NOMO-1 (cell line): ENCODE results near the gene FIG4.

ENCODE experiments used
- DNase-seq, 2 experiments: peaks; one replicate each; lab custom pipeline; 2025; ENCODE audit not compliant: unreplicated experiment in 2 of 2; lab: John Stamatoyannopoulos, UW

Gene FIG4

DNA sequence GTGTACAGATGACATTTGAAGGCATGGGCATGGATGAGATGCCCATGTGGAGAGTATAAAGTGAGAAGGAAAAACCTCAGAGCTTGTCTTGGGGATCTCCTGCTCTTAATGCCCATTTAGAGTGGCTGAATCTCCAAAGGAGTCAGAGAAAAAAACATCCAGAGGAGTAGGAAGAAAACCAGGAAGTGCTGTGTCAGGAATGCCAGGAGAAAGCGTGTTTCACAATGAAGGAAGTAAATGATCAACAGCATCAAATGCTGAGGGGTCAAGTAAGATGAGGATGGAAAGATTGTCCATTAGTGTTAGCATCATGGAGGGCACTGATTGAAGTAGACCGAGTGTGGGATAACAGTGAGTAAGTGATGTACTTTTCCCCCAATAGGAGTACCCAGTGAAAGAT, 56.1 kb downstream of the FIG4 start:
- no peak for DNase-seq

DNA sequence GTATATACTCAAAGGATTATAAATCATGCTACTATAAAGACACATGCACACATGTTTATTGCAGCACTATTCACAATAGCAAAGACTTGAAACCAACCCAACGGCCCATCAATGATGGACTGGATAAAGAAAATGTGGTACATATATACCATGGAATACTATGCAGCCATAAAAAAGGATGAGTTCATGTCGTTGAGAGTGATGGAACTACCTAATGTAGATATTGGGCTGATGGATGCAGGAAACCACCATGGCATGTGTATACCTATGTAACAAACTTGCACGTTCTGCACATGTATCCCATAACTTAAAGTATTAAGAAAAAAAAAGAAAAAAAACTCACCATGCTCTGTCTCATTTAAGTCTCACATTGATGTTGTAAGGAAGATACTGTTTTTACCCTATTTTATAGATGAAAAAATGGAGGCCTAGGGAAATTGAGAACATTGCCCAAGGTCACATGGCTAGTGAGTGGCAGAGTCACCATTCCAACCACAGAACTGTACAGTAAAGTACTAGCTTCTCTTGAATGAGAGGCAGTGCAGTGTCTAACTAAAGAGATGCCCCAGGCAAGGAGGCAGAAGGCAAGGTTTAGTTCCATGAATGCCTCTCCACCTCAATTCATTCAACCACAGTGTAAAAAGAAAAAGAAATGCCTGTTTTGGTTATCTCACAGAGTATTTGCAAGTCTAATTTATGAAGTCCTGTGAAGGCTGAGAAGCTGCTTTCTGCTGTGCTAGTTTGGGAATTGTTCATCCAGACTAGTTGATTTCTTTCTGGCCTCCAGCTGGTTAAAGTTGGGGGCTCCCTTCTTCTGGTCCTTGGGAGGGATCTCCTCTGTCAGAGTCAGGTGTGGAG, 68.2 kb downstream of the FIG4 start:
- DNase-seq, result no peak

DNA sequence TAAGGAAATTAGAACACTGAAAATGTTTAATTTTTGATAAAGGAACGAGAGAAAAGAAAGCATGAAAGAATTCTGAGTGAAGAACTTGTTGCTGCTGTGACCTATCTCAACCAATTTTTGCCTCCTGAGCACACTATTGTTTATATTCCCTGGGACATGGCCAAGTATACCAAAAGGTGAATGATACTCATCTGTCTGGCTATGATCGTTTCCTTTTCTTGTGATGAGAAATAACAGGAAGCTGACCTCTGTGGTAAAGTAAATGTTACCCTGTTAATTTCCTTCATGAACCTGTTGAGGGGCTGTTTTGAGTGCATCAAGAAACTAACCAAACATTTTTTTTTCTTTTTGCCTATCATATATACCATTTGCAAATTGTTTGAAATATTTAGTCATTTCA, 69.1 kb downstream of the FIG4 start:
- DNase-seq, result no peak

DNA sequence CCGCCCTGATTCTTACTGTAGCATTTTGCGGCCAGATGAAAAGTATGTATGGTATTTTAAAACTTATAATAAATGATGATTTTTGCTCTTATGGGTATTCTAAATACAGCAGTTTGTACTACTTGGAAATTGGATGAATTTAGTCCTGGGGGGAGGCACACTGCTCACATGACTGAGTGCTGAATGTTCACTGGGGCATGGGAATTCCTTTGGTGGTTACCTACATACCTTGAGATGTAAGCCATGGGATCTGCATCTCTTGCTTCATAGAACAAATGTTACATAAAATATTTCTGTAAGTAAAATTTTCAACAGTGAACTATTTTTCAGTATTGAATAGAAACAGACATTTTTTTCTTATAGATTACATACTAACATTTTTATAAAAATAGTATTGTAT, 71.1 kb downstream of the FIG4 start:
- DNase-seq, result no peak

DNA sequence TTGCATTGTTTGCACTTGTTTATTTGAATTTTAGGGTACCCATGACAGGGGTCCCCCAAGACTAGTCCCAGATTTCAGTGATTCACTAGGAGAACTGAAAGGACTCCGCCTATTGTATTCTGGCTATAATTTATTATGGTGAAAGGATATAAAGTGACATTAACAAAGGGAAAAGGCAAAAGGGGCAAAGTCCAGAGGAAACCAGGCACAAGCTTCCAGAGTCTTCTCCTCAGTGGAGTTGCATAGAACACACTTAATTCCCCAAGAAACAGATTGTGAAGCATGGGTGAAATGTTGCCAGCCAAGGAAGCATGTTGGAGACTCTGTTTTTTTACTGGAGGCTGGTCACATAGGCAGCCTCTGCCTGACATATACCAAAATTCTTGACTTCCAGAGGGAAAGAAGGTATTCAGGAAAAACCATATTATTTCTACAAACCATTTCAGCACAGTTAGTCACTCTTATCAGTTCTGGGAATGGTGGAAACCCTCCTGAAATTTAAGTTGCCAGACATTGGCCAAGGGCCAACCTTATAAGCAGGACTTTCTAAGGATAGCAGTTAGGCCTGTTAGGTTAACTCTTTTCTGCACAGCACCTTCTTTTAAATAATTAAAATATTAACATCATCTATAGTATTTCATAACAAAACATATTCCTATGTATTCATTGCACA, 71.8 kb downstream of the FIG4 start:
- DNase-seq, result no peak

DNA sequence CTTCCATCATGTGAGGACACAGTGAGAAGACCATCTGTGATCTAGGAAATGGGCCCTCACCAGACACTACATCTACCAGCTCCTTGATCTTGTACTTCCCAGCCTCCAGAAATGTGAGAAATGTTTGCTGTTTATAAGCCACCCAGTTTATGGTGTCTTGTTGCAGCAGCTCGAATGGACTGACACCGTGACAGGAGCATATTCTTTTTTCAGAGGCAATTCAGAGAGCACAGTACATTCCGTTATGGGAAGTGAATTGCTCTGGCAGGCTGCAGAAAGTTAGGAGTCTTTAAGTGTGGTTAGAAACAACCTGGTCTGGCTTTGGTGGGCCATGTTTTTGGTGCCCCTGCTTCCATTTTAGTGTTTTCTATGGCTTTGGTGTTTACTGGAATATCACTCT, 75.1 kb downstream of the FIG4 start:
- no peak for DNase-seq

DNA sequence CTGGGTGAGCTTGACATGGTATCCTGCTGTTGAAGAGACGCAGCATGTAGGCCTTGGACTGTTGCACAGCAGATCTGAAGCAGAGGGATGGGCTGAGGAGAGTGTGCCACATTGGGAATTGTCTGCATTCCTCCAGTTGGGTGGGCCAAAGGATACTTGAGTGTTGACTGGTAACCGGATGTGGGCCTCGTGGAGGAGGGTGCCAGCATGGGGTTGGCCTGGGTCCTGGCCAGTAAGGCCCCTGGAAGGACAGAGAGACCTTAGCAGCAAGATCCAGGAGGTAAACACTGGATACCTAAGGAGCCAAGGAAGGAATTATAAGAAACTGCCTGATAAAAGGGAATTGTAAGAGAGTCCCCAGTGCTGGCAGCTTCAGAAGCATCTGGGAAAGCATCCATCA, 76.9 kb downstream of the FIG4 start:
- no peak for DNase-seq

DNA sequence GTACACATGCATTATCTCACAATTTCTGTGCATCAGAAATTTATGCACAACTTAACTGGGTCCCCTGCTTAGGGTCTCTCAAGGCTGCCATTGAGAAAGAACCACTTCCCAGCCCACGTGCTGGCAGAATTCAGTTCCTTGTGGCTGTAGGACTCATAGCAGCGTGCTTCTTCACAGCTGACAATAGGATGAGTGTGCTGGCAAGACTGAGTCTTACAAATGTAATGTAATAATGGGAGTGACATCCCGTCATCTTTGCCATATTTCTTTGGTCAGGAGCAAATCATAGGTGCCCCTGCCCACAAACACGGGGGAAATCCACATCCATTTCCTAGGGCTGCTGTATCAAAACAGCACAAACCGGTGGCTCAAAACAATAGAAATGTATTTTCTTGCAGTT, 77.4 kb downstream of the FIG4 start:
- no peak for DNase-seq

DNA sequence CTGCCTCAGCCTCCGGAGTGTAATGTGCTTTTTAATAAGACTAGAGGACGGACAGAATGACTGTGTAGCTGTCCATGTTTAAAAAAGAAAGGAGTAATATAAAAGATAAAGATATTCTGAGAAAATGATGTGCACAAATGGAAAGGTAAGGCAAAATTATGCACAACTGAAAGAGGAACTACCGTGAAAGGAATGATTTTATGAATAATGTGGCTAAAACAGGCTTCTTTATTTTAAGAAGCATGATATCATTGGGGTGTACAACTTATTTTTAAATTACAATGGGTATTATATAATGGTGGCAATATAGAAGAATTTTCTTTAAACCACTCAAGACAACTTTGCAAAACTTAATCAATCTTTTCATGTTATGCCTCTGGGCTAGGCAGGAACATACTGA, 78.1 kb downstream of the FIG4 start:
- DNase-seq, result no peak

DNA sequence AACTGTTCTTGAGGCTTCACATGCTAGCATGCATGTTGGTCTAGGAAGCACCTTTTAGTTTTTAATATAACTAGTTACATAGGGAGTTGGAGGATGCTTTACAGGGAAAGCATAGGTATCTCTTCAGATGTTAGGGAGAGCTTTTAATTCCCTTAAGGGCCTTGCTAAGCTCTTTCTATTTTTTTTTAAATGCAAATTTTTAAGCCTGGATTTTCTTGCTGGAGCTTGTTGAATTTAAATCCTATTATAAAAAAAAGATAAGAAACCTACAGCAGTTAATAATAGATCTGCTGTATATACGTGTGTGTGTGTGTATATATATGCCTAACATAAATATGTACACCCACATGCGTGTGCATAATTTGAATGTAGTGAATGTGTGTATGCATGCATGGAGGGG, 79.0 kb downstream of the FIG4 start:
- no peak for DNase-seq

DNA sequence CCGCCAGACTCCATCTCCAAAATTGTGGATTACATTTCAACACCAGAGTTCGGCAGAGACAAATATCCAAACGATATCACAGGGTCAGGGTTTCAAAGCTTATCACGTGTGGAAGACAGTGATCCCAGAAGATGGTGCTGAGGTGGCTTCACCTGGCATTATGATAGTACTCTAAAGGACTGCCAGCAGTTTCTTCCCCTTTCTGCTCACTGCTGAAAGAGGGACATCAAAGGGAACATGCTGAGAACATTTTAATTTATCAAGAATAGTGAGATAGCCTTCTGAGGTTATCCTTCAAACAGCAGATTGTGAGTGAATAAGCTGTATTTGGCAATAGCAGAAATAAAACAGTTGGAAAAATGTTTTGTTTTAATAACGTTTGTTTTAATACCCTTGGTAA, 79.7 kb downstream of the FIG4 start:
- DNase-seq, result peak in 1 of 2 experiments; percentile 30

DNA sequence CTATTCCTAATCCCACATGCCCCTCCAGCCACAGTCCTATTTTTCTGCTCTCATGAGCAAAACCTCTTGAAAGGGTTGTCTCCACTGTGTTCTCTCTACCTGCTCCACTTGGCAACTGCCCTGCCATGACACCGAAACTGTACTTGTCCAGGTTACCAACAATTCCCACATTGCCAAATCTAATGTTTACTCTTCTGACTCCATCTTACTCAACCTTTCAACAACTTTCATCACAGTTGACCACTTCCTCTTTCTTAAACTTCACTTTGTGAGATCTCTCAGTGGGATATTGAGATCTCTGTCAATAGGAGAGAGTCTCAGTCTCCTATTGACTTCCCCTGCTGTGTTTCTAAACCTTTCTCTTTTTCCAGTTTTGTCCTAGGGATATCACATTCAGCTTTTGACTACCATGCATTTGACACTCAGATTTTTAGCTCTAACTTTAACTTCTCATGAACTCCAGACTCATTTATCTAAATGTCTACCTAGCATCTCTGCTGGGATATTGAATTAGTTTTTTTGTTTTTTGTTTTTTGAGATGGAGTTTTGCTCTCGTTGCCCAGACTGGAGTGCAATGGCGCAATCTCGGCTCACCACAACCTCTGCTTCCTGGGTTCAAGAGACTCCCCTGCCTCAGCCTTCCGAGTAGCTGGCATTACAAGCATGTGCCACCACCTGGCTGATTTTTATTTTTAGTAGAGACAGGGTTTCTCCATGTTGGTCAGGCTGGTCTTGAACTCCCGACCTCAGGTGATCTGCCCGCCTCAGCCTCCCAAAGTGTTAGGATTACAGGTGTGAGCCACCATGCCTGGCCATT, 81.1 kb downstream of the FIG4 start:
- DNase-seq, result peak; percentile 39 to 78

DNA sequence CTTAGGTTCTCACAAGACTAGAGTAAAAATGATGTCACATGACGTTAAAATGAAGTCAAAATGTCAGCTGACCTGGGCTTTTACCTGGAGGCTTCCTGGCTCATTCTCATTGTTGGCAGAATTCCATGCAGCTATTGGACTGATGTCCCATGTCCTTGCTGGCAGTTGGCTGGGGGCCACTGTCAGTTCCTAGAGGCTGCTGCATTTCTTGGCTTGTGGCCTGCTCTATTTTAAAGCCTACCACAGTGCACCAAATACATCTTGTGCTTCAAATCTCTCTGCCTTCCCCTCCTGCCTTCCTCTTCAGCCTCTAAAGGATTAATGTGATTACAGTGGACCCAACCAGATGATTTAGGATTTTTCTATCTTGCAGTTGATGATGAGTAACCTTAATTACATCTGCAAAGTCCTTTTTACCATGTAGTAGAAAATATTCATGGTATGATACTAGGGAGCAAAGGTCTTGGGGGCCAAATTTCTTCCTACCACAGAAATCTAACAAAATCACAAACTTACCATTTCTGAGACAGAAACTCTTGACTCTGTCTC, 81.9 kb downstream of the FIG4 start:
- no peak for DNase-seq

DNA sequence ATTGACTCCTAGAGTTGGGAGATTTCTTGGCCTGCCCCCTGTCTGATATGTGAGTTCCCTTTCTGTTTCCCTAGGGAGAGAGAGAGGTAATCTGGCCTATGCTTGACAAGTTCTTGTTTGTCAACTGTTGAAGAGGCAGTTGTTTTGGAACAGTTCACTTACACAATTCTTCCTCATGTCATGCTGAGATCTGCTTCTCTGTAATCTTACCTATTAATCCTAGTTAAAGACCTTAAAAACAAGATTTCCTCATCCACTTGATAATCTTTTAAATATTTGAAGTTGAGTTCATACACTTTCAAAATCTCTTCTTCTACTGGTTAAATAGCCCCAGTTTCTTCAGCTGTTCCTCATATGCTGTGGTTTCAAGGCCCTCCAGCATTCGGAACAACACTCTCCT, 89.9 kb downstream of the FIG4 start:
- no peak for DNase-seq

DNA sequence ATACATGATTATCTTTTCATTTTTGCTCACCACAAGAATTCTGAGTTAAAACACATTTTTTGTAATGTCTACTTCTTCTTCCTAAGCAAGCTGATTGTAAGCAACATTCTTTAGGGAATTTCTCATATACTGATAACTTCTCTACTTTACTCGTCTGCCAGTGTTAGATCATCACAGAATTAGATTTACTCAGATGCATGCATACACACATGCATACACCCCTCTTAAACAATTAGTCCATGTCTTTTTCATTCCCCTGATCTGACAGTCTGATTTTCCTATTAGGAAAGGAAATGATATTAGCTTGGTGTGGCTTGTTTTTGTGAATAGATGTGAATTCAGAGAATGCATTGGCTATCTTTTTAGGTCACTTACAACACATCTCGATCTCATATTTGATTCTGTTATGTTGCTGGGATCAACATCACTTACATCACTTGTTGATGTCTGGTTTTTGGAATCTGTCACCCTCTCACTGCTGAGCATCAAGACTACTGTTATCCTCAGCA, 91.4 kb downstream of the FIG4 start:
- no peak for DNase-seq

DNA sequence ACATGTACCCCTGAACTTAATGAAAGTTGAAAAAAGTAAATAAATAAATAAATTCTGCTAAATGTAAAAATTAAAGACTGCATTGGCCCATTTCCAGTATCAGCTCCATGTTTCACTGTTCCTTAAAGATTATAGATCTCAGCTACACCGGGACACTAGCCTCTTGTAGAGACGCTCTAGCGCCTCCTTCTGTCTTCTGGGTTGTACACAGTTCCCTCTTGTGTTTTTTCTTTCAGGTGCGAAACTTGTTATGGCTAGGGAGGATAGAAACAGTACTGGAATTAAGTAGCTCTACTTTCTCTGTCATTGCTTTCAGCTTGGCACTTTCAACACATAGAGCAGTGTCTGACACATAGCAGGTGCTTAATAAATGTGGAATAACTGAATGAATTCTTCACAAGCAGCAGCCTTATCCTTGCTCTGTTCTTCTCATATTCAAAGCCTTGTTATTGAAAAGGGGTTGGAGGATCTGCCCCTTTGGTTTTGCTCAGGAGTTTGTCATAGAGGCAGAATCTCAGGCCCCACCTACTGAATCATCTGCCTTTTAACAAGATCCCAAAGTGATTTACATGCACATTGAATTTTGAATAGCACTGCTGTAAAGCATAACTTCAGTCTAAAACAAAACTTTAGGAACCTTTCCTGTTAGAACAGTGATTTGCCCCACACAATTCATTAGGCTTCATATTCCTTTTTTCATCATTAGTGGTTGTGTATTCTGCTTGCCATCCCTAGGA, 92.3 kb downstream of the FIG4 start:
- peak; percentile 10 to 20 for DNase-seq

DNA sequence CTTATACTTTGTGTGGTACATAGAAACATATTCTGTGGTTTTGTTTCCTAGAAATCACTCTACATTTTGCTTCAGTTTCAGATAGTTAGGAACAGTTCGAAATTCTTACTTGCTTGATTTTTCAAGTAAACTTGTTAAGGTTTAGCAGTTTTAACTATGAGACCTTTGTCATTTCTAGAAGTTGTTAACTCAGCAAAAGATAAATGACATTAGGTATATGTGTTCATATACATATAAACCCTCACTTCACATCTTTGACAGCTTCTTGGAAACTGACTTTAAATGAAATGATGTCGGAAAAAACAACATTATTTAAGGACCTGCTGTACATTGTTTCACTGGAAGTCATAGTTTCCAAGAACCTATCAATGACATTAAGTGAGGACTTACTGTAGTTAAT, 96.2 kb downstream of the FIG4 start:
- DNase-seq, result no peak

DNA sequence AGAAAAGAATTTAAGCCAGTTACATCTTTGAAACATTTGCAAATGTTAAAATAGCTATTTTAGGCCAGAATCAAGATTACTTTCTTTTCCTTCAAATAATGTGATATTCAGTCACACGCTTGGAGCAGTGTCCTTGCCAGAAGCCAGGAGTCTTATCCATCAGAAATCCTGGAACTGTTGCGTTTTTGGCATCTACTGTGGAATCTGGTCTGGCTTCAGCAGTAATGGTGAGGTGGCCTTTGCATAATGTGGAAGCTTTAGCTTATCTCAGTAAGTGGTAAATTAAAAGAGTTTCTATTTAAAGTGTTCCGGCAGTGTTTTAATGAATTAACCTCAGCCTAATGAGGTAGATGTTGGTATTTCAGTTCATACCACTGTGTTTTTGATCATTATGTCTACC, 97.6 kb downstream of the FIG4 start:
- DNase-seq, result no peak

DNA sequence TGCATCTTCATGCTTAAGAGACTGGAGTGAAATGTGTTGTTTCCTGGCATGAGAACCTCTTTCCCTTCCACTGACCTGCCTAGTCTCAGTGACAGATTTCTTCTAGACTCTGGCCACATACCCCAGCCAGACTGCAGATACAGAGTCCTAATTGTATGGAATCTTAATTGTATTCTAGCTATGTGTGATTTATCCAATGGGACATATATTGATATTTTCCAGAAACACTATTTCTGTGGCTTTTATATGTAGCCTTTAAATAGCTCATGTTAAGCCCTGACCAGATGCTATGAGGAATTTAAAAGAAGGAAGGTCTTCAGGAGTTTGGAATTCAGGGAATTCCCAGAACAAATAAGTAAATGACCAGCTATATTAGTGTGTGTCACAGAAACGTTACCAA, 99.0 kb downstream of the FIG4 start:
- DNase-seq, result no peak

DNA sequence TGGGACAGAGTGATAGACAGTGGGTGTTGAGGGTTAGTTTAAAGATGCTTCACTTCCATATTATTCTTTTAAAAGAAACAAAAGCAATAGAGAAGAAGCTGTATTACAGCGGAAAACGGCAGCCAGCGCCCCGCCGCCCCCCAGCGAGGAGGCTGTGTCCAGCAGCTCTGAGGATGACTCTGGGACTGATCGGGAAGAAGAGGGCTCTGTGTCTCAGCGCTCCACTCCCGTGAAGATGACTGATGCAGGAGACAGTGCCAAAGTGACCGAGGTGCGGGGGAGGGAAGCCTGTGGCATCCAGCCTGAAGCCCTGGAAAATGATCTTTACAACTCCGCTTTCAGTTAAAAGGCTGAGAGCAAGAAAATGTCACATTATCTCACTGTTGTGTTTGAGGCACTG, 100.2 kb downstream of the FIG4 start:
- no peak for DNase-seq
